ENCODE results near the gene SPTBN5.

GRCh38 chr15:41809121-41809520 lies 84.7 kb downstream of the SPTBN5 start:
- TF ChIP-seq CTCF (IDR thresholded peaks at IDR 0.05) (no peak), POLR2A (IDR thresholded peaks at IDR 0.05) (no peak)

All from Peyer's patch (tissue), 4 donors.